ENCODE data around the gene TDP2.
"Not testable (repeated sequence)": the region's sequence is repeated elsewhere in the genome, so short reads cannot be mapped to it uniquely, and the experiment has no call there.

Gene TDP2

GRCh38 chr6:24673625-24674024, 6.9 kb upstream of the TDP2 start:
- no peaks in the 10 kb centered on the region for H3K36me3 ChIP-seq (ENCODE audit: control insufficient read depth, insufficient read depth, low read length)
- no peaks in the 10 kb centered on the region for H3K27me3 ChIP-seq (replicated peaks; ENCODE audit: control insufficient read depth, insufficient read depth, low read length)
- TF ChIP-seq CTCF (IDR thresholded peaks at IDR 0.05; ENCODE audit: insufficient read depth, low read length, poor library complexity, severe bottlenecking) = no peak
- no peak for DNase-seq (ENCODE audit: extremely low read depth, insufficient read length)
- no peak overlapping the region for H3K4me3 ChIP-seq (replicated peaks; ENCODE audit: low read depth, low read length)

- no peak for TF ChIP-seq CTCF (IDR thresholded peaks at IDR 0.05; ENCODE audit: insufficient read depth, low read length, poor library complexity, severe bottlenecking)
- Histone ChIP-seq H3K4me3 (replicated peaks; ENCODE audit: low read depth, low read length) (no peak overlapping the region), H3K27me3 (replicated peaks; ENCODE audit: control insufficient read depth, insufficient read depth, low read length) (no peaks in the 10 kb centered on the region), H3K36me3 (ENCODE audit: control insufficient read depth, insufficient read depth, low read length) (no peaks in the 10 kb centered on the region)
- DNase-seq (ENCODE audit: extremely low read depth, insufficient read length) = no peak
Measured at GRCh38 chr6:24672620-24673182, 6.0 kb upstream of the TDP2 start.

- not testable (repeated sequence) for H3K27me3 ChIP-seq (replicated peaks; ENCODE audit: control insufficient read depth, insufficient read depth, low read length); DNase-seq (ENCODE audit: extremely low read depth, insufficient read length); H3K4me3 ChIP-seq (replicated peaks; ENCODE audit: low read depth, low read length); H3K36me3 ChIP-seq (ENCODE audit: control insufficient read depth, insufficient read depth, low read length)
Measured at GRCh38 chr6:24671077-24671476, 4.4 kb upstream of the TDP2 start.

GRCh38 chr6:24670492-24670891, 3.8 kb upstream of the TDP2 start:
- H3K27me3 ChIP-seq (replicated peaks; ENCODE audit: control insufficient read depth, insufficient read depth, low read length); DNase-seq (ENCODE audit: extremely low read depth, insufficient read length); H3K4me3 ChIP-seq (replicated peaks; ENCODE audit: low read depth, low read length); H3K36me3 ChIP-seq (ENCODE audit: control insufficient read depth, insufficient read depth, low read length): not testable (repeated sequence)

- Histone ChIP-seq H3K27me3 (replicated peaks; ENCODE audit: control insufficient read depth, insufficient read depth, low read length) (no peaks in the 10 kb centered on the region), H3K4me3 (replicated peaks; ENCODE audit: low read depth, low read length) (no peak overlapping the region), H3K36me3 (ENCODE audit: control insufficient read depth, insufficient read depth, low read length) (peaks cover 1% of the 10 kb centered on the region; the same call in 1 of the 2 replicates)
- DNase-seq (ENCODE audit: extremely low read depth, insufficient read length) = no peak
- no peak for TF ChIP-seq CTCF (IDR thresholded peaks at IDR 0.05; ENCODE audit: insufficient read depth, low read length, poor library complexity, severe bottlenecking)
Measured at GRCh38 chr6:24668997-24669361, 2.3 kb upstream of the TDP2 start.

- not testable (repeated sequence) for H3K36me3 ChIP-seq (ENCODE audit: control insufficient read depth, insufficient read depth, low read length); H3K27me3 ChIP-seq (replicated peaks; ENCODE audit: control insufficient read depth, insufficient read depth, low read length); DNase-seq (ENCODE audit: extremely low read depth, insufficient read length)
- peak overlapping the region; percentile 94 for H3K4me3 ChIP-seq (replicated peaks; ENCODE audit: low read depth, low read length)
Measured at GRCh38 chr6:24668066-24668996, 1.6 kb upstream of the TDP2 start.

GRCh38 chr6:24667378-24667803, 692 bp upstream of the TDP2 start:
- Histone ChIP-seq H3K27me3 (replicated peaks; ENCODE audit: control insufficient read depth, insufficient read depth, low read length) (no peaks in the 10 kb centered on the region), H3K36me3 (ENCODE audit: control insufficient read depth, insufficient read depth, low read length) (peaks cover 5% of the 10 kb centered on the region), H3K4me3 (replicated peaks; ENCODE audit: low read depth, low read length) (peak overlapping the region; percentile 94)
- no peak for DNase-seq (ENCODE audit: extremely low read depth, insufficient read length)
- no peak for TF ChIP-seq CTCF (IDR thresholded peaks at IDR 0.05; ENCODE audit: insufficient read depth, low read length, poor library complexity, severe bottlenecking)

All from GM06990 (cell line).